ENCODE results near the gene KCNMA1. TPM values are rescaled to one million over a fixed set of nuclear protein-coding genes. Genes with fewer than 3 reads are reported as not detected.

Gene KCNMA1
- total RNA-seq, 1 donor from 2014 or later, result 87.6 TPM

GRCh38 chr10:77304192-77304591, 333.4 kb downstream of the KCNMA1 start:
- Mint-ChIP-seq H3K4me1 (ENCODE audit: low read depth) (peaks cover 48% of the 10 kb centered on the region), H3K4me3 (ENCODE audit: unreplicated experiment) (no peak overlapping the region), H3K9me3 (ENCODE audit: low read depth) (no peaks in the 10 kb centered on the region), H3K36me3 (ENCODE audit: low read depth) (peaks cover 5% of the 10 kb centered on the region), H3K27ac (ENCODE audit: unreplicated experiment) (no peak overlapping the region), H3K27me3 (ENCODE audit: low read depth) (no peaks in the 10 kb centered on the region)
- TF ChIP-seq CTCF (IDR thresholded peaks at IDR 0.05), result no peak
- DNase-seq (ENCODE audit: low spot score), result no peak

- peak overlapping the region; percentile 88 for H3K27ac Mint-ChIP-seq (ENCODE audit: unreplicated experiment)
- no peaks in the 10 kb centered on the region for H3K9me3 Mint-ChIP-seq (ENCODE audit: low read depth)
- no peak for DNase-seq (ENCODE audit: low spot score)
- peaks cover 7% of the 10 kb centered on the region for H3K36me3 Mint-ChIP-seq (ENCODE audit: low read depth)
- no peak for TF ChIP-seq CTCF (IDR thresholded peaks at IDR 0.05)
- peaks cover 35% of the 10 kb centered on the region for H3K4me1 Mint-ChIP-seq (ENCODE audit: low read depth)
- no peak overlapping the region for H3K4me3 Mint-ChIP-seq (ENCODE audit: unreplicated experiment)
- no peaks in the 10 kb centered on the region for H3K27me3 Mint-ChIP-seq (ENCODE audit: low read depth)
Observed at GRCh38 chr10:77301305-77301730, 336.3 kb downstream of the KCNMA1 start.

- no peaks in the 10 kb centered on the region for H3K9me3 Mint-ChIP-seq (ENCODE audit: low read depth)
- DNase-seq (ENCODE audit: low spot score), result no peak
- no peak for TF ChIP-seq CTCF (IDR thresholded peaks at IDR 0.05)
- no peaks in the 10 kb centered on the region for H3K27me3 Mint-ChIP-seq (ENCODE audit: low read depth)
- H3K4me3 Mint-ChIP-seq (ENCODE audit: unreplicated experiment), result no peak overlapping the region
- peaks cover 30% of the 10 kb centered on the region for H3K4me1 Mint-ChIP-seq (ENCODE audit: low read depth)
- peaks cover 7% of the 10 kb centered on the region for H3K36me3 Mint-ChIP-seq (ENCODE audit: low read depth)
- H3K27ac Mint-ChIP-seq (ENCODE audit: unreplicated experiment), result peak overlapping the region; percentile 88
Observed at GRCh38 chr10:77300682-77301302, 336.8 kb downstream of the KCNMA1 start.

- Mint-ChIP-seq H3K27me3 (ENCODE audit: low read depth) (no peaks in the 10 kb centered on the region), H3K9me3 (ENCODE audit: low read depth) (no peaks in the 10 kb centered on the region), H3K4me1 (ENCODE audit: low read depth) (peaks cover 27% of the 10 kb centered on the region), H3K36me3 (ENCODE audit: low read depth) (peaks cover 7% of the 10 kb centered on the region), H3K27ac (ENCODE audit: unreplicated experiment) (no peak overlapping the region), H3K4me3 (ENCODE audit: unreplicated experiment) (no peak overlapping the region)
- TF ChIP-seq CTCF (IDR thresholded peaks at IDR 0.05), result no peak
- DNase-seq (ENCODE audit: low spot score), result no peak
Observed at GRCh38 chr10:77299320-77299719, 338.3 kb downstream of the KCNMA1 start.

- DNase-seq (ENCODE audit: low spot score), result no peak
- peaks cover 41% of the 10 kb centered on the region for H3K4me1 Mint-ChIP-seq (ENCODE audit: low read depth)
- H3K4me3 Mint-ChIP-seq (ENCODE audit: unreplicated experiment), result no peak overlapping the region
- no peaks in the 10 kb centered on the region for H3K27me3 Mint-ChIP-seq (ENCODE audit: low read depth)
- TF ChIP-seq CTCF (IDR thresholded peaks at IDR 0.05), result no peak
- H3K27ac Mint-ChIP-seq (ENCODE audit: unreplicated experiment), result peak overlapping the region; percentile 20
- no peaks in the 10 kb centered on the region for H3K9me3 Mint-ChIP-seq (ENCODE audit: low read depth)
- H3K36me3 Mint-ChIP-seq (ENCODE audit: low read depth), result peaks cover 4% of the 10 kb centered on the region
Observed at GRCh38 chr10:77297393-77297739, 340.2 kb downstream of the KCNMA1 start.

All from chondrocyte (in vitro differentiated cells).